H9 (cell line): ENCODE measurements around the gene KIFC3. TPM values are rescaled to one million over a fixed set of nuclear protein-coding genes. Genes with fewer than 3 reads are reported as not detected.

ENCODE experiments used
- DNase-seq: peaks from one replicate; pipeline ENCODE4 v3.0.0-alpha.2; 2017
- H2AFZ ChIP-seq: one replicate; pipeline ENCODE4 v1.6.1; 2013; ENCODE audit warnings: mild to moderate bottlenecking, low read length, control low read depth, moderate library complexity
- H2AK5ac ChIP-seq: 2 replicates; pipeline ENCODE4 v1.6.1; 2013; ENCODE audit warnings: low read length, control low read depth, mixed read lengths; ENCODE audit not compliant: insufficient read length
- H2BK120ac ChIP-seq: one replicate; pipeline ENCODE4 v1.6.1; 2013; ENCODE audit warnings: low read depth, mild to moderate bottlenecking, low read length, control low read depth, inconsistent platforms; ENCODE audit not compliant: poor library complexity, severe bottlenecking
- H2BK12ac ChIP-seq: 2 replicates; pipeline ENCODE4 v1.6.1; 2013; ENCODE audit warnings: low read length, control low read depth, mixed read lengths, low read depth; ENCODE audit not compliant: insufficient read length
- H2BK15ac ChIP-seq: 2 replicates; pipeline ENCODE4 v1.6.1; 2013; ENCODE audit warnings: low read depth, low read length, control low read depth
- H2BK20ac ChIP-seq: one replicate; pipeline ENCODE4 v1.6.1; 2013; ENCODE audit warnings: low read depth, mild to moderate bottlenecking, low read length, control low read depth, inconsistent platforms; ENCODE audit not compliant: poor library complexity, severe bottlenecking
- H2BK5ac ChIP-seq: 2 replicates; pipeline ENCODE4 v1.6.1; 2013; ENCODE audit warnings: low read length, control low read depth, mixed read lengths; ENCODE audit not compliant: insufficient read length
- H3K14ac ChIP-seq: 2 replicates; pipeline ENCODE4 v1.6.1; 2013; ENCODE audit warnings: low read length, control low read depth; ENCODE audit not compliant: insufficient read depth
- H3K18ac ChIP-seq: 2 replicates; pipeline ENCODE4 v1.6.1; 2013; ENCODE audit warnings: low read depth, mild to moderate bottlenecking, mixed read lengths, low read length, control low read depth; ENCODE audit not compliant: insufficient read length
- H3K23ac ChIP-seq: 2 replicates; pipeline ENCODE4 v1.6.1; 2013; ENCODE audit warnings: low read length, control low read depth, mixed read lengths, low read depth; ENCODE audit not compliant: insufficient read length
- H3K23me2 ChIP-seq: 2 replicates; pipeline ENCODE4 v1.6.1; 2013; ENCODE audit warnings: low read depth, mild to moderate bottlenecking, mixed read lengths, low read length, control low read depth; ENCODE audit not compliant: insufficient read length, poor library complexity, severe bottlenecking
- H3K27ac ChIP-seq: 2 replicates; pipeline ENCODE4 v1.5.1; 2013; ENCODE audit warnings: low read length, control low read depth, mixed read lengths, low read depth; ENCODE audit not compliant: insufficient read length
- H3K27me3 ChIP-seq: 2 replicates; pipeline ENCODE4 v1.6.1; 2013; ENCODE audit warnings: low read length, control low read depth, inconsistent platforms; ENCODE audit not compliant: insufficient read depth
- H3K4ac ChIP-seq: 2 replicates; pipeline ENCODE4 v1.6.1; 2013; ENCODE audit warnings: low read depth, mild to moderate bottlenecking, control low read depth, inconsistent platforms, low read length, moderate library complexity
- H3K4me1 ChIP-seq: 2 replicates; pipeline ENCODE4 v1.6.1; 2013; ENCODE audit warnings: low read length, control low read depth, inconsistent platforms; ENCODE audit not compliant: insufficient read depth
- H3K4me2 ChIP-seq: 2 replicates; pipeline ENCODE4 v1.6.1; 2013; ENCODE audit warnings: low read length, control low read depth, mixed read lengths; ENCODE audit not compliant: insufficient read length, insufficient read depth
- H3K56ac ChIP-seq: 2 replicates; pipeline ENCODE4 v1.6.1; 2013; ENCODE audit warnings: low read depth, mild to moderate bottlenecking, mixed read lengths, low read length, control low read depth; ENCODE audit not compliant: insufficient read length
- H3K79me1 ChIP-seq: 2 replicates; pipeline ENCODE4 v1.6.1; 2013; ENCODE audit warnings: low read depth, mild to moderate bottlenecking, moderate library complexity, low read length, control low read depth, inconsistent platforms; ENCODE audit not compliant: insufficient read depth, poor library complexity, severe bottlenecking
- H3K79me2 ChIP-seq: 2 replicates; pipeline ENCODE4 v1.6.1; 2013; ENCODE audit warnings: low read length, control low read depth, inconsistent platforms; ENCODE audit not compliant: insufficient read depth
- H3K9ac ChIP-seq: 2 replicates; pipeline ENCODE4 v1.6.1; 2013; ENCODE audit warnings: low read length, control low read depth, mixed read lengths; ENCODE audit not compliant: insufficient read length; ENCODE audit errors: extremely low read depth
- H3K9me3 ChIP-seq: one replicate; pipeline ENCODE4 v1.6.1; 2013; ENCODE audit warnings: low read depth, low read length, inconsistent platforms; ENCODE audit not compliant: control insufficient read depth
- H3T11ph ChIP-seq: one replicate; pipeline ENCODE4 v1.6.1; 2013; ENCODE audit warnings: mild to moderate bottlenecking, low read length, control low read depth, inconsistent platforms
- H4K20me1 ChIP-seq: one replicate; pipeline ENCODE4 v1.6.1; 2013; ENCODE audit not compliant: control insufficient read depth, insufficient read length, insufficient read depth
- H4K5ac ChIP-seq: 2 replicates; pipeline ENCODE4 v1.6.1; 2013; ENCODE audit warnings: low read depth, mild to moderate bottlenecking, mixed read lengths, low read length, control low read depth; ENCODE audit not compliant: insufficient read length
- H4K8ac ChIP-seq: replicated peaks from 2 replicates; pipeline ENCODE4 v1.6.1; 2013; ENCODE audit warnings: low read length, control low read depth, mixed read lengths, low read depth; ENCODE audit not compliant: insufficient read length
- H4K91ac ChIP-seq: 2 replicates; pipeline ENCODE4 v1.6.1; 2013; ENCODE audit warnings: low read depth, mild to moderate bottlenecking, moderate library complexity, mixed read lengths, low read length, control low read depth; ENCODE audit not compliant: insufficient read length
- H3K27ac Mint-ChIP-seq, 3 experiments: 2 replicates in 2 of 3; 3 replicates in 1 of 3; pipeline ENCODE4 v1.8.0; 2020 to 2021; ENCODE audit warnings: mixed read lengths in 3 of 3, mild to moderate bottlenecking in 1 of 3, moderate library complexity in 1 of 3
- H3K27me3 Mint-ChIP-seq: 2 replicates; pipeline ENCODE4 v1.8.0; 2021; ENCODE audit warnings: low read depth, mild to moderate bottlenecking, moderate library complexity, mixed read lengths
- H3K36me3 Mint-ChIP-seq, 3 experiments: 2 replicates in 2 of 3; 3 replicates in 1 of 3; pipeline ENCODE4 v1.8.0; 2020 to 2021; ENCODE audit warnings: low read depth in 3 of 3, mixed read lengths in 3 of 3; ENCODE audit not compliant: insufficient read depth in 1 of 3
- H3K4me1 Mint-ChIP-seq, 2 experiments: 2 replicates each; pipeline ENCODE4 v1.8.0; 2020; ENCODE audit warnings: mixed read lengths in 2 of 2
- H3K4me3 Mint-ChIP-seq, 2 experiments: 2 replicates in 1 of 2; 3 replicates in 1 of 2; pipeline ENCODE4 v1.8.0; 2020 to 2021; ENCODE audit warnings: mild to moderate bottlenecking in 2 of 2, mixed read lengths in 2 of 2, moderate library complexity in 1 of 2
- H3K9me3 Mint-ChIP-seq, 2 experiments: 2 replicates in 1 of 2; 3 replicates in 1 of 2; pipeline ENCODE4 v1.8.0; 2020; ENCODE audit warnings: mild to moderate bottlenecking in 2 of 2, mixed read lengths in 2 of 2, moderate library complexity in 1 of 2
- WGBS: extraction: QIAGEN DNeasy Blood & Tissue Kit; methylation state at CpG from one replicate; pipeline ENCODE4 v1.1.7; 2013; ENCODE audit warnings: missing lambda C conversion rate, low lambda C conversion rate, mixed read lengths; ENCODE audit not compliant: insufficient read length; ENCODE audit errors: extremely low coverage; 5-methylcytosine and 5-hydroxymethylcytosine counted together
- total RNA-seq: library from RNA; stranded (reverse); gene quantifications from 2 replicates; pipeline ENCODE4 v1.2.1, GENCODE V29; 2021
- TF ChIP-seq, protein P1 (sequence below): fragments of 200-600 bp; sonication (generic); conservative IDR thresholded peaks from 3 replicates; pipeline ENCODE4 v1.8.0; 2021; ENCODE audit warnings: antibody characterized with exemption, mild to moderate bottlenecking

Gene KIFC3
- total RNA-seq, 1 experiment from 2014 or later: 5.0 TPM

DNA sequence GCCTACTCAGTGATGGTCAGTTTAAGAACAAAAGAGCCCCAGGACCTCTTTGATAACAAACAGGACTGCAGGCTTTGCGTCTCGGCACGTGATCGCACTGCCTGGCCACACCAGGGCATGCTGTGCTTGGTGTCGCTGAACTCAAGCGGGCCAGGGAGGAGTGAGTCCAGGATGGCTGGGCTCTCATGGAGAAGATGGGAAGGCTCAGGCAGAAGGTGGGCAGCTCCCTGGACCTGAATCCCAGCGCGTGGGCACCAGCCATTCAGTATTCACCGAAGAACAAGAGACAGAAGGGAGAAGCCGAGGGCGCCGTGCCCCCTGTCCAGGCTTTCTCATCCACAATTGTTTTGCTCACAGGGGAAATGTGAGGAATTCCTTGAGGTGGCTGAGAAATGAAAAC is 54.8 kb downstream of the KIFC3 start:
- no peak overlapping the region for H4K5ac ChIP-seq
- no peak overlapping the region for H3K4ac ChIP-seq
- H3K27me3 ChIP-seq: no peaks in the 10 kb centered on the region
- H3K27ac ChIP-seq: no peak overlapping the region
- no peaks in the 10 kb centered on the region for H3K23me2 ChIP-seq
- Mint-ChIP-seq H3K27ac (peak overlapping the region in 1 of 3 experiments; percentile 63; a peak in 1 of 7 replicates), H3K36me3 (peaks cover 5 to 12% (median 8%) of the 10 kb centered on the region in 3 experiments; a peak in 4 of 7 replicates), H3K27me3 (no peaks in the 10 kb centered on the region; the same call in 1 of the 2 replicates), H3K4me3 (no peak overlapping the region), H3K9me3 (no peaks in the 10 kb centered on the region), H3K4me1 (no peaks in the 10 kb centered on the region)
- H3K9me3 ChIP-seq: no peaks in the 10 kb centered on the region
- H2BK15ac ChIP-seq: no peak overlapping the region
- no peak overlapping the region for H2BK5ac ChIP-seq
- H3K9ac ChIP-seq: no peak overlapping the region
- H4K20me1 ChIP-seq: no peaks in the 10 kb centered on the region
- H2BK12ac ChIP-seq: no peak overlapping the region
- H3K4me2 ChIP-seq: no peak overlapping the region
- no peaks in the 10 kb centered on the region for H3K4me1 ChIP-seq
- no peak overlapping the region for H2BK20ac ChIP-seq
- H4K8ac ChIP-seq: no peak overlapping the region
- H2AK5ac ChIP-seq: no peak overlapping the region
- no peak overlapping the region for H3T11ph ChIP-seq
- H2BK120ac ChIP-seq: no peak overlapping the region
- peak; percentile 20 for DNase-seq
- no peak overlapping the region for H3K56ac ChIP-seq
- H3K14ac ChIP-seq: no peak overlapping the region
- no peak overlapping the region for H3K23ac ChIP-seq
- H3K79me2 ChIP-seq: no peaks in the 10 kb centered on the region
- TF ChIP-seq, protein P1, sequence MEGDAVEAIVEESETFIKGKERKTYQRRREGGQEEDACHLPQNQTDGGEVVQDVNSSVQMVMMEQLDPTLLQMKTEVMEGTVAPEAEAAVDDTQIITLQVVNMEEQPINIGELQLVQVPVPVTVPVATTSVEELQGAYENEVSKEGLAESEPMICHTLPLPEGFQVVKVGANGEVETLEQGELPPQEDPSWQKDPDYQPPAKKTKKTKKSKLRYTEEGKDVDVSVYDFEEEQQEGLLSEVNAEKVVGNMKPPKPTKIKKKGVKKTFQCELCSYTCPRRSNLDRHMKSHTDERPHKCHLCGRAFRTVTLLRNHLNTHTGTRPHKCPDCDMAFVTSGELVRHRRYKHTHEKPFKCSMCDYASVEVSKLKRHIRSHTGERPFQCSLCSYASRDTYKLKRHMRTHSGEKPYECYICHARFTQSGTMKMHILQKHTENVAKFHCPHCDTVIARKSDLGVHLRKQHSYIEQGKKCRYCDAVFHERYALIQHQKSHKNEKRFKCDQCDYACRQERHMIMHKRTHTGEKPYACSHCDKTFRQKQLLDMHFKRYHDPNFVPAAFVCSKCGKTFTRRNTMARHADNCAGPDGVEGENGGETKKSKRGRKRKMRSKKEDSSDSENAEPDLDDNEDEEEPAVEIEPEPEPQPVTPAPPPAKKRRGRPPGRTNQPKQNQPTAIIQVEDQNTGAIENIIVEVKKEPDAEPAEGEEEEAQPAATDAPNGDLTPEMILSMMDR: no peak
- no peak overlapping the region for H4K91ac ChIP-seq
- no CpG with 5 or more reads among the region's 12 CpGs for WGBS
- H3K79me1 ChIP-seq: no peaks in the 10 kb centered on the region
- no peak overlapping the region for H3K18ac ChIP-seq
- no peak overlapping the region for H2AFZ ChIP-seq
